Astrocyte (in vitro differentiated cells and primary cell): ENCODE results near the gene UFL1.

ENCODE experiments used
- EZH2 ChIP-seq: IDR thresholded peaks from 2 replicates; pipeline ENCODE4 v1.6.1; 2012; ENCODE audit warnings: mild to moderate bottlenecking, low read length, inconsistent platforms; ENCODE audit not compliant: insufficient read depth
- TF ChIP-seq, protein P1 (sequence below): IDR thresholded peaks from 2 replicates; pipeline ENCODE4 v1.5.1; 2011; ENCODE audit warnings: low read depth, mild to moderate bottlenecking, inconsistent platforms, low read length, moderate library complexity; ENCODE audit not compliant: insufficient read depth

DNA sequence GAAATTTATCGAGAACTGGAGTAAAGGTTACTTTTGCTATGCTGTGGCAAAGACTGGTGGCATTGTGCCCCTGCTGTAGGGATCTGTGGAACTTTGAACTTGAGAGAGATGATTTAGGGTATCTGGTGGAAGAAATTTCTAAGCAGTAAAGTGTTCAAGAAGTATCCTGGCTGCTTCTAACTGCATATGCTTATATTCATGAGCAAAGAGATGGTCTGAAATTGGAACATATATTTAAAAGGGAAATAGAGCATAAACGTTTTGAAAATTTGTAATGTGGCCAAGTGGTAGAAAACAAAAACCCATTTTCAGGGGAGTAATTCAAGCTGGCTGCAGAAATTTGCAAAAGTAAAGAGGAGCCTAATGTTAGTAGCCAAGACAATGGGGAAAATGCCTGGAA, 12.3 kb upstream of the UFL1 start:
- TF ChIP-seq, protein P1, sequence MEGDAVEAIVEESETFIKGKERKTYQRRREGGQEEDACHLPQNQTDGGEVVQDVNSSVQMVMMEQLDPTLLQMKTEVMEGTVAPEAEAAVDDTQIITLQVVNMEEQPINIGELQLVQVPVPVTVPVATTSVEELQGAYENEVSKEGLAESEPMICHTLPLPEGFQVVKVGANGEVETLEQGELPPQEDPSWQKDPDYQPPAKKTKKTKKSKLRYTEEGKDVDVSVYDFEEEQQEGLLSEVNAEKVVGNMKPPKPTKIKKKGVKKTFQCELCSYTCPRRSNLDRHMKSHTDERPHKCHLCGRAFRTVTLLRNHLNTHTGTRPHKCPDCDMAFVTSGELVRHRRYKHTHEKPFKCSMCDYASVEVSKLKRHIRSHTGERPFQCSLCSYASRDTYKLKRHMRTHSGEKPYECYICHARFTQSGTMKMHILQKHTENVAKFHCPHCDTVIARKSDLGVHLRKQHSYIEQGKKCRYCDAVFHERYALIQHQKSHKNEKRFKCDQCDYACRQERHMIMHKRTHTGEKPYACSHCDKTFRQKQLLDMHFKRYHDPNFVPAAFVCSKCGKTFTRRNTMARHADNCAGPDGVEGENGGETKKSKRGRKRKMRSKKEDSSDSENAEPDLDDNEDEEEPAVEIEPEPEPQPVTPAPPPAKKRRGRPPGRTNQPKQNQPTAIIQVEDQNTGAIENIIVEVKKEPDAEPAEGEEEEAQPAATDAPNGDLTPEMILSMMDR: no peak
- TF ChIP-seq EZH2: no peak
